Choroid plexus epithelial cell (primary cell): Measurements from ENCODE around the gene NTNG1.

ENCODE experiments used
- DNase-seq: peaks from one replicate; pipeline ENCODE4 v3.0.0-alpha.2; 2010; ENCODE audit warnings: low read depth
- H3K4me3 ChIP-seq: 2 replicates; pipeline ENCODE4 v1.5.1; 2011; ENCODE audit warnings: low read depth, mild to moderate bottlenecking, control low read depth, low read length, moderate library complexity
- CTCF ChIP-seq: conservative IDR thresholded peaks from 2 replicates; pipeline ENCODE4 v1.5.1; 2011; ENCODE audit warnings: low read depth, mild to moderate bottlenecking, control low read depth, inconsistent platforms, low read length, moderate library complexity

Gene NTNG1

GRCh38 chr1:107531065-107531908, 390.4 kb downstream of the NTNG1 start:
- no peak overlapping the region for H3K4me3 ChIP-seq
- TF ChIP-seq CTCF: no peak
- no peak for DNase-seq

- DNase-seq: no peak
- no peak overlapping the region for H3K4me3 ChIP-seq
- no peak for TF ChIP-seq CTCF
These were observed 391.5 kb downstream of the NTNG1 start for GRCh38 chr1:107532318-107532717.
